ENCODE data around the gene SEMA4D.

The SEMA4D gene

GRCh38 chr9:89532478-89532877 lies 34.6 kb upstream of the SEMA4D start:
- no peaks in the 10 kb centered on the region for H3K27me3 ChIP-seq (ENCODE audit: insufficient read depth, low read length)
- TF ChIP-seq, protein P1, sequence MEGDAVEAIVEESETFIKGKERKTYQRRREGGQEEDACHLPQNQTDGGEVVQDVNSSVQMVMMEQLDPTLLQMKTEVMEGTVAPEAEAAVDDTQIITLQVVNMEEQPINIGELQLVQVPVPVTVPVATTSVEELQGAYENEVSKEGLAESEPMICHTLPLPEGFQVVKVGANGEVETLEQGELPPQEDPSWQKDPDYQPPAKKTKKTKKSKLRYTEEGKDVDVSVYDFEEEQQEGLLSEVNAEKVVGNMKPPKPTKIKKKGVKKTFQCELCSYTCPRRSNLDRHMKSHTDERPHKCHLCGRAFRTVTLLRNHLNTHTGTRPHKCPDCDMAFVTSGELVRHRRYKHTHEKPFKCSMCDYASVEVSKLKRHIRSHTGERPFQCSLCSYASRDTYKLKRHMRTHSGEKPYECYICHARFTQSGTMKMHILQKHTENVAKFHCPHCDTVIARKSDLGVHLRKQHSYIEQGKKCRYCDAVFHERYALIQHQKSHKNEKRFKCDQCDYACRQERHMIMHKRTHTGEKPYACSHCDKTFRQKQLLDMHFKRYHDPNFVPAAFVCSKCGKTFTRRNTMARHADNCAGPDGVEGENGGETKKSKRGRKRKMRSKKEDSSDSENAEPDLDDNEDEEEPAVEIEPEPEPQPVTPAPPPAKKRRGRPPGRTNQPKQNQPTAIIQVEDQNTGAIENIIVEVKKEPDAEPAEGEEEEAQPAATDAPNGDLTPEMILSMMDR (IDR thresholded peaks at IDR 0.05; ENCODE audit: low read length): no peak
- TF ChIP-seq EZH2 (IDR thresholded peaks at IDR 0.05; ENCODE audit: borderline replicate concordance, low read length): no peak
- H3F3A ChIP-seq (ENCODE audit: insufficient read depth, low read length): no peaks in the 10 kb centered on the region
- H4K20me1 ChIP-seq (ENCODE audit: insufficient read depth, low read length): no peaks in the 10 kb centered on the region
- no peaks in the 10 kb centered on the region for H3K36me3 ChIP-seq (ENCODE audit: insufficient read depth, low read length)
- no peaks in the 10 kb centered on the region for H3K9me3 ChIP-seq (ENCODE audit: low read length)
- no peak overlapping the region for H3K4me3 ChIP-seq (ENCODE audit: low read depth, low read length, poor library complexity, severe bottlenecking)
- no peaks in the 10 kb centered on the region for H3K79me2 ChIP-seq (ENCODE audit: insufficient read depth, low read length)
- no peaks in the 10 kb centered on the region for H3K9me2 ChIP-seq (ENCODE audit: low read depth, low read length)
- H3K9ac ChIP-seq (ENCODE audit: low read length): no peak overlapping the region
- H3K4me2 ChIP-seq (ENCODE audit: low read length): no peak overlapping the region
- no peak overlapping the region for H2AFZ ChIP-seq (ENCODE audit: low read length)
- H3K4me1 ChIP-seq (ENCODE audit: insufficient read depth, low read length, severe bottlenecking): no peaks in the 10 kb centered on the region
- H3K27ac ChIP-seq (ENCODE audit: low read depth, low read length, poor library complexity, severe bottlenecking): no peak overlapping the region

GRCh38 chr9:89531766-89532165 lies 33.9 kb upstream of the SEMA4D start:
- H4K20me1 ChIP-seq (ENCODE audit: insufficient read depth, low read length): no peaks in the 10 kb centered on the region
- no peak overlapping the region for H2AFZ ChIP-seq (ENCODE audit: low read length)
- no peak overlapping the region for H3K9ac ChIP-seq (ENCODE audit: low read length)
- H3K36me3 ChIP-seq (ENCODE audit: insufficient read depth, low read length): no peaks in the 10 kb centered on the region
- H3K4me1 ChIP-seq (ENCODE audit: insufficient read depth, low read length, severe bottlenecking): no peaks in the 10 kb centered on the region
- H3K4me3 ChIP-seq (ENCODE audit: low read depth, low read length, poor library complexity, severe bottlenecking): no peak overlapping the region
- H3K27me3 ChIP-seq (ENCODE audit: insufficient read depth, low read length): no peaks in the 10 kb centered on the region
- H3K9me3 ChIP-seq (ENCODE audit: low read length): no peaks in the 10 kb centered on the region
- no peak overlapping the region for H3K27ac ChIP-seq (ENCODE audit: low read depth, low read length, poor library complexity, severe bottlenecking)
- no peaks in the 10 kb centered on the region for H3F3A ChIP-seq (ENCODE audit: insufficient read depth, low read length)
- no peaks in the 10 kb centered on the region for H3K9me2 ChIP-seq (ENCODE audit: low read depth, low read length)
- H3K4me2 ChIP-seq (ENCODE audit: low read length): no peak overlapping the region
- H3K79me2 ChIP-seq (ENCODE audit: insufficient read depth, low read length): no peaks in the 10 kb centered on the region
- TF ChIP-seq, protein P1 (IDR thresholded peaks at IDR 0.05; ENCODE audit: low read length): no peak
- no peak for TF ChIP-seq EZH2 (IDR thresholded peaks at IDR 0.05; ENCODE audit: borderline replicate concordance, low read length)

- Histone ChIP-seq H3K9ac (ENCODE audit: low read length) (no peak overlapping the region), H3K27me3 (ENCODE audit: insufficient read depth, low read length) (no peaks in the 10 kb centered on the region), H4K20me1 (ENCODE audit: insufficient read depth, low read length) (no peaks in the 10 kb centered on the region), H3K4me1 (ENCODE audit: insufficient read depth, low read length, severe bottlenecking) (no peaks in the 10 kb centered on the region), H3K4me2 (ENCODE audit: low read length) (no peak overlapping the region), H3F3A (ENCODE audit: insufficient read depth, low read length) (no peaks in the 10 kb centered on the region), H2AFZ (ENCODE audit: low read length) (no peak overlapping the region), H3K9me2 (ENCODE audit: low read depth, low read length) (no peaks in the 10 kb centered on the region), H3K27ac (ENCODE audit: low read depth, low read length, poor library complexity, severe bottlenecking) (no peak overlapping the region), H3K4me3 (ENCODE audit: low read depth, low read length, poor library complexity, severe bottlenecking) (no peak overlapping the region), H3K36me3 (ENCODE audit: insufficient read depth, low read length) (no peaks in the 10 kb centered on the region), H3K9me3 (ENCODE audit: low read length) (no peaks in the 10 kb centered on the region), H3K79me2 (ENCODE audit: insufficient read depth, low read length) (no peaks in the 10 kb centered on the region)
- TF ChIP-seq EZH2 (IDR thresholded peaks at IDR 0.05; ENCODE audit: borderline replicate concordance, low read length): no peak
- TF ChIP-seq, protein P1 (IDR thresholded peaks at IDR 0.05; ENCODE audit: low read length): no peak
These were observed 32.8 kb upstream of the SEMA4D start for GRCh38 chr9:89530726-89531125.

Data from OCI-LY1 (cell line).